ENCODE measurements around the gene OR51B4. TPM values are rescaled to one million over a fixed set of nuclear protein-coding genes. Genes with fewer than 3 reads are reported as not detected.

The OR51B4 gene
- polyA plus RNA-seq, 1 donor (not counting 4 experiments of a cell fraction or from before 2014, with no cell fraction given), result not detected

- no peak overlapping the region for H2AFZ ChIP-seq (ENCODE audit: control insufficient read depth, low read length)
- no peaks in the 10 kb centered on the region for H3K36me3 ChIP-seq (ENCODE audit: control insufficient read depth in 2 of 2, extremely low read depth in 1 of 2, insufficient read depth in 2 of 2, low read length in 2 of 2)
- H4K20me1 ChIP-seq (ENCODE audit: control insufficient read depth, extremely low read depth, insufficient read depth, low read length), result no peaks in the 10 kb centered on the region
- no peak overlapping the region for H3K9ac ChIP-seq (ENCODE audit: control insufficient read depth, extremely low read depth, insufficient read depth, low read length)
- no peaks in the 10 kb centered on the region for H3K79me2 ChIP-seq (ENCODE audit: control insufficient read depth, insufficient read depth, low read length)
- no peaks in the 10 kb centered on the region for H3K9me1 ChIP-seq (ENCODE audit: control insufficient read depth, extremely low read depth, insufficient read depth, low read length)
- H3K4me1 ChIP-seq (ENCODE audit: control insufficient read depth, extremely low read depth, insufficient read depth, low read length), result no peaks in the 10 kb centered on the region
- TF ChIP-seq EZH2 (IDR thresholded peaks at IDR 0.05; ENCODE audit: low read length) (no peak), CTCF (optimal IDR thresholded peaks at IDR 0.05 in 1 of 3, IDR thresholded peaks at IDR 0.05 in 1 of 3, conservative IDR thresholded peaks at IDR 0.05 in 1 of 3; ENCODE audit: extremely low read depth in 1 of 3, insufficient read depth in 2 of 3, low read length in 3 of 3) (no peak)
- H3K4me3 ChIP-seq (ENCODE audit: control insufficient read depth in 2 of 3, extremely low read depth in 1 of 3, insufficient read depth in 2 of 3, low read depth in 1 of 3, low read length in 3 of 3), result no peak overlapping the region
- H3K4me2 ChIP-seq (ENCODE audit: control insufficient read depth, extremely low read depth, insufficient read depth, low read depth, low read length), result no peak overlapping the region
- H3K9me3 ChIP-seq (ENCODE audit: control insufficient read depth, low read depth, low read length), result no peaks in the 10 kb centered on the region
- DNase-seq (ENCODE audit: low read depth, low spot score) (no peak), FAIRE-seq (no peak)
- H3K27ac ChIP-seq (ENCODE audit: control insufficient read depth, insufficient read depth, low read length), result no peak overlapping the region
- no peaks in the 10 kb centered on the region for H3K27me3 ChIP-seq (ENCODE audit: control insufficient read depth, extremely low read depth, insufficient read depth, low read length)
- dilution Hi-C loops (cut with MboI; ENCODE audit: extremely low pct_ligation_motif_present, low sequenced_read_pairs), result no loop called here
Observed at GRCh38 chr11:5267033-5267563, 34.6 kb downstream of the OR51B4 start.

- Histone ChIP-seq H3K4me1 (ENCODE audit: control insufficient read depth, extremely low read depth, insufficient read depth, low read length) (no peaks in the 10 kb centered on the region), H3K79me2 (ENCODE audit: control insufficient read depth, insufficient read depth, low read length) (no peaks in the 10 kb centered on the region), H3K9me1 (ENCODE audit: control insufficient read depth, extremely low read depth, insufficient read depth, low read length) (no peaks in the 10 kb centered on the region), H3K36me3 (ENCODE audit: control insufficient read depth in 2 of 2, extremely low read depth in 1 of 2, insufficient read depth in 2 of 2, low read length in 2 of 2) (no peaks in the 10 kb centered on the region), H4K20me1 (ENCODE audit: control insufficient read depth, extremely low read depth, insufficient read depth, low read length) (no peaks in the 10 kb centered on the region), H2AFZ (ENCODE audit: control insufficient read depth, low read length) (no peak overlapping the region), H3K27ac (ENCODE audit: control insufficient read depth, insufficient read depth, low read length) (no peak overlapping the region), H3K27me3 (ENCODE audit: control insufficient read depth, extremely low read depth, insufficient read depth, low read length) (no peaks in the 10 kb centered on the region), H3K4me2 (ENCODE audit: control insufficient read depth, extremely low read depth, insufficient read depth, low read depth, low read length) (no peak overlapping the region), H3K4me3 (ENCODE audit: control insufficient read depth in 2 of 3, extremely low read depth in 1 of 3, insufficient read depth in 2 of 3, low read depth in 1 of 3, low read length in 3 of 3) (no peak overlapping the region), H3K9ac (ENCODE audit: control insufficient read depth, extremely low read depth, insufficient read depth, low read length) (no peak overlapping the region), H3K9me3 (ENCODE audit: control insufficient read depth, low read depth, low read length) (no peaks in the 10 kb centered on the region)
- TF ChIP-seq EZH2 (IDR thresholded peaks at IDR 0.05; ENCODE audit: low read length) (no peak), CTCF (optimal IDR thresholded peaks at IDR 0.05 in 1 of 3, IDR thresholded peaks at IDR 0.05 in 1 of 3, conservative IDR thresholded peaks at IDR 0.05 in 1 of 3; ENCODE audit: extremely low read depth in 1 of 3, insufficient read depth in 2 of 3, low read length in 3 of 3) (no peak)
- FAIRE-seq, result no peak
- DNase-seq (ENCODE audit: low read depth, low spot score), result no peak
- dilution Hi-C loops (cut with MboI; ENCODE audit: extremely low pct_ligation_motif_present, low sequenced_read_pairs), result no loop called here
Observed at GRCh38 chr11:5266609-5267008, 35.1 kb downstream of the OR51B4 start.
